ENCODE results near the gene NPC1. TPM values are rescaled to one million over a fixed set of nuclear protein-coding genes. Genes with fewer than 3 reads are reported as not detected.

Gene NPC1
- total and polyA plus RNA-seq, 2 donors (not counting 3 experiments of a cell fraction or from before 2014, with no cell fraction given): 40.6 to 45.2 TPM

DNA sequence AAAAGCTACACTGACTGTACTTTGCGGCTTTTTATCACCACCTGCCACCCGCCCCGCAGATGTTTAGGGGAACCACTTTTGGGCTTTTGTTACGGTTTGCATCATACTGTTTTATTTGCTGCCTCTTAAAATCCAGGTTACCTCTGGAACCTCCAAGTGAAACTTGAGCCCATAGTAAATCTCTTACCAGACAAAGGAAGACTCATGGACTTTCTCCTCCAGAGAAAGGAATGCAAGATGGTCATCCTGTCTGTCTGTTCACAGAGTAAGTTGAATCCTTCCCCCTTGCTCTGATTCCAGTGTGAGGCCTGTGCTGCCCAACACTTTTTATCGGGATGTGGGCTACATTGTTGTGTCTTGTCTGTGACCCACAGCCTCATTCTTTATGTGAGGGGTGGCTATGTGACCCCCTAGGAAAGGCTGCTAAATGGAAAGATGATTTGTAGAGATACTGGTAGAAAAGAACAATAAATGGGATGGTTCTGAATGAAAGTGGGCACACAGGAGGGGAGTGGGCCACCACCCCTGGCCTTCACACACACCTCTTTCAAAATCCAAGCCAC, 59.7 kb downstream of the NPC1 start:
- H2AFZ ChIP-seq (ENCODE audit: low read depth, low read length): no peak overlapping the region
- DNase-seq (ENCODE audit: low read depth, low spot score): no peak
- no peak for FAIRE-seq
- no peaks in the 10 kb centered on the region for H3K79me2 ChIP-seq (ENCODE audit: control insufficient read depth, insufficient read depth, low read length)
- H3K36me3 ChIP-seq (ENCODE audit: control insufficient read depth in 2 of 2, extremely low read depth in 1 of 2, insufficient read depth in 2 of 2, low read length in 2 of 2): peaks cover 25 to 35% of the 10 kb centered on the region in 2 experiments
- no peak overlapping the region for H3K9ac ChIP-seq (replicated peaks; ENCODE audit: extremely low read depth, insufficient read depth, low read length)
- intact Hi-C loops (cut with micrococcal nuclease): no loop called here
- H4K20me1 ChIP-seq (replicated peaks; ENCODE audit: control insufficient read depth, extremely low read depth, insufficient read depth, low read length): no peaks in the 10 kb centered on the region
- ChIA-PET POLR2A (no interaction called here), CTCF (no interaction called here)
- H3K27me3 ChIP-seq (ENCODE audit: control insufficient read depth in 2 of 2, insufficient read depth in 2 of 2, low read length in 2 of 2): no peaks in the 10 kb centered on the region
- H3K4me3 ChIP-seq (replicated peaks in 1 of 3; ENCODE audit: insufficient read depth in 1 of 3, low read depth in 1 of 3, low read length in 3 of 3): no peak overlapping the region
- dilution Hi-C loops (cut with MboI; ENCODE audit: extremely low pct_ligation_motif_present, low sequenced_read_pairs): no loop called here
- H3K9me3 ChIP-seq (replicated peaks; ENCODE audit: control insufficient read depth, insufficient read depth, low read length): no peaks in the 10 kb centered on the region
- H3K9me1 ChIP-seq (replicated peaks; ENCODE audit: control insufficient read depth, extremely low read depth, insufficient read depth, low read length): no peaks in the 10 kb centered on the region
- H3K4me2 ChIP-seq (ENCODE audit: insufficient read depth, low read length): no peak overlapping the region
- peaks cover 17% of the 10 kb centered on the region for H3K4me1 ChIP-seq (ENCODE audit: control insufficient read depth, extremely low read depth, insufficient read depth, low read length)
- no peak overlapping the region for H3K27ac ChIP-seq (ENCODE audit: insufficient read depth, low read depth, low read length)
- TF ChIP-seq POLR2A (IDR thresholded peaks at IDR 0.05; ENCODE audit: low read depth, low read length) (no peak), CTCF (IDR thresholded peaks at IDR 0.05; ENCODE audit: extremely low read depth in 1 of 2, insufficient read depth in 1 of 2, low read depth in 1 of 2, low read length in 2 of 2) (no peak), JUN (IDR thresholded peaks at IDR 0.05; ENCODE audit: borderline replicate concordance, insufficient read depth, insufficient read length, low read depth) (no peak), MYC (IDR thresholded peaks at IDR 0.05; ENCODE audit: low read depth, low read length) (no peak), FOS (IDR thresholded peaks at IDR 0.05; ENCODE audit: borderline replicate concordance, insufficient read depth, low read length) (no peak), EZH2 (IDR thresholded peaks at IDR 0.05; ENCODE audit: borderline replicate concordance, low read depth, low read length, severe bottlenecking) (no peak)
- TF ChIP-seq, protein P1, sequence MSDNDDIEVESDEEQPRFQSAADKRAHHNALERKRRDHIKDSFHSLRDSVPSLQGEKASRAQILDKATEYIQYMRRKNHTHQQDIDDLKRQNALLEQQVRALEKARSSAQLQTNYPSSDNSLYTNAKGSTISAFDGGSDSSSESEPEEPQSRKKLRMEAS (IDR thresholded peaks at IDR 0.05; ENCODE audit: insufficient read depth, insufficient read length): no peak
- no TSS peak for BruUV-seq (replicated peaks)

Measured in endothelial cell of umbilical vein (primary cell).